ENCODE data around the gene CABP4. TPM values are rescaled to one million over a fixed set of nuclear protein-coding genes. Genes with fewer than 3 reads are reported as not detected.

The CABP4 gene
- total RNA-seq, 2 experiments from 2014 or later = 1.6 to 1.9 TPM

GRCh38 chr11:67410984-67411784, 44.0 kb upstream of the CABP4 start:
- H3K9me3 Mint-ChIP-seq (ENCODE audit: insufficient read depth) = no peaks in the 10 kb centered on the region
- ATAC-seq = no peak
- H3K27ac Mint-ChIP-seq = peak overlapping the region; percentile 69
- H3K27me3 Mint-ChIP-seq (ENCODE audit: low read depth) = peaks cover 2% of the 10 kb centered on the region
- H3K4me3 Mint-ChIP-seq = peak overlapping the region; percentile 92
- POLR2A ChIA-PET = interaction anchor here (0.7 to 4.1 kb wide), 8 partner anchors 9 to 143 kb away, joined by 3 to 34 read pairs (median 5); partner anchors contain the start of genes PPP1CA, PTPRCAP, RAD9A and TBC1D10C
- DNase-seq = no peak
- H3K36me3 Mint-ChIP-seq (ENCODE audit: low read depth) = peaks cover 46% of the 10 kb centered on the region
- peaks cover 83% of the 10 kb centered on the region for H3K4me1 Mint-ChIP-seq (ENCODE audit: low read depth)
- CTCF ChIA-PET = interaction anchor here (4.3 kb wide), 1 partner anchor 10 kb away, joined by 29 read pairs; the partner anchor contains the start of gene PPP1CA

- ChIA-PET POLR2A (interaction anchor here (0.6 to 4.1 kb wide), 9 partner anchors 9 to 144 kb away, joined by 3 to 34 read pairs (median 5); partner anchors contain the start of genes AIP, PPP1CA, PTPRCAP and RAD9A), CTCF (interaction anchor here (1.4 to 4.3 kb wide), 3 partner anchors 8 to 26 kb away, joined by 6 to 29 read pairs (median 6); partner anchors contain the start of genes PPP1CA, PTPRCAP and TBC1D10C)
- Mint-ChIP-seq H3K36me3 (ENCODE audit: low read depth) (peaks cover 41% of the 10 kb centered on the region), H3K4me1 (ENCODE audit: low read depth) (peaks cover 83% of the 10 kb centered on the region), H3K27me3 (ENCODE audit: low read depth) (peaks cover 2% of the 10 kb centered on the region), H3K4me3 (no peak overlapping the region), H3K27ac (peak overlapping the region; percentile 69), H3K9me3 (ENCODE audit: insufficient read depth) (no peaks in the 10 kb centered on the region)
- DNase-seq (no peak), ATAC-seq (no peak)
Observed at GRCh38 chr11:67411785-67412152, 43.4 kb upstream of the CABP4 start.

DNA sequence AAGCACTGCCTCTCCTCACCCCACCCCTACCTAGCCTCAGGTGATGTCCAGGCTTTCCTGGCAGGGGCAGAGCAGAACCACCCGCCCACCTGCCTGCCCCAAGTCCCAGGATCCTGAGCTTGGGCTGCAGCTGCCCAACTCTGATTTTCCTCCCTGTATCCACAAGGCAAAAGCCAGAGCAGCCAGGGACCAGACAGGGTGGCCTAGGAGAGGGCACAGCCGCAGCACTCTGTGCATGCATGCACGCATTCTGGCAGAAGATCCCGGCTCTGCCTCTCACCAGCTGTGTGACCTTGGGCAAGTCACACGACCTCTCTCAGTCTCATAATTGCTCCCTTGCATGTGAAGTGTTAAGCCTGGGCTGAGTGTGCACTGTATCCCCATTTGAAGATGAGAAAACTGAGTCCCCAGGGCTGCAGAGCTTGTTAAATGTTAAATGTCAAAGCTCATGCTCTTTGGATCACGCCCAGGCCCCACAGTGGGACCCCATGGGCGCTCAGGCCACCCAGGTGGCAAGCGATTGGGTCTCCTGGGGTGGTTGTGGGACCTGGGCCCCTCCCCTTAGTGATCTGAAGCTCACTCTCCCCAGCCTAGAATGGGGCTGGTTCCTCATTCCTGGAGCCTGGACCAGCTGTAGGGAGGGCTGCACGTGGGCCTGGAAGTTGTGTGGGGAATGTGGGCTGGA, 42.5 kb upstream of the CABP4 start:
- ATAC-seq (no peak), DNase-seq (no peak)
- peaks cover 2% of the 10 kb centered on the region for H3K27me3 Mint-ChIP-seq (ENCODE audit: low read depth)
- peak overlapping the region; percentile 69 for H3K27ac Mint-ChIP-seq
- CTCF ChIA-PET = interaction anchor here (1.4 to 4.3 kb wide), 3 partner anchors 9 to 25 kb away, joined by 6 to 29 read pairs (median 6); partner anchors contain the start of genes PPP1CA, PTPRCAP and TBC1D10C
- H3K36me3 Mint-ChIP-seq (ENCODE audit: low read depth) = peaks cover 34% of the 10 kb centered on the region
- H3K4me3 Mint-ChIP-seq = no peak overlapping the region
- POLR2A ChIA-PET = interaction anchor here (0.7 to 4.1 kb wide), 10 partner anchors 8 to 141 kb away, joined by 3 to 34 read pairs (median 5); partner anchors contain the start of genes ANKRD13D, PPP1CA, PTPRCAP and RAD9A
- peaks cover 80% of the 10 kb centered on the region for H3K4me1 Mint-ChIP-seq (ENCODE audit: low read depth)
- H3K9me3 Mint-ChIP-seq (ENCODE audit: insufficient read depth) = no peaks in the 10 kb centered on the region

DNA sequence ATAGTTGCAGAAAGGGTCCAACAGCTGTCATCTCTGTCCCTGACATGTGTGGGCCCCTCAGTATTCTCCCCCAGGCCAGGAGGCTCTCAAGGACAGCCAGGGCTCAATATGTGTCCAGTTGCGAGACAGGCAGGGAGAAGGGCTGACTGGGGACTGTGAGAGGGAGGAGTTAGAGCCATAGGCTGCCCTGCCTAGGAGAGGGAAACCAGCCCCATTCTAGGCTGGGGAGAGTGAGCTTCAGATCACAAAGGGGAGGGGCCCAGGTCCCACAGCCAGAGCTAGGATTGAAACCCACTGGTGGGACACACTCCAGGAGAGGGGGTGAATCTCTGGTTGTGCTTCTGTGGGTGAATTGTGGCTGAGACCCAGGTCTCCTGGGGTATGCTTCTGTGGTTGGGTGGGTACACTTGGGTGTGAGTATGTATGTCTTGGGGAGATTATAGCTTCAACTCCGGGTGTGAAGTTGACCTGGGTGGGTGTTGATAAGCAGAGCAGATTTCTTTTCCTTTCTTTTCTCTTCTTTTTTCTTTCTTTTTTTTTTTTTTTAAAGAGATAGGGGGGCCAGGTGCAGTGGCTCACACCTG, 41.8 kb upstream of the CABP4 start:
- H3K27me3 Mint-ChIP-seq (ENCODE audit: low read depth) = peaks cover 2% of the 10 kb centered on the region
- H3K4me1 Mint-ChIP-seq (ENCODE audit: low read depth) = peaks cover 80% of the 10 kb centered on the region
- H3K4me3 Mint-ChIP-seq = no peak overlapping the region
- H3K9me3 Mint-ChIP-seq (ENCODE audit: insufficient read depth) = no peaks in the 10 kb centered on the region
- peaks cover 27% of the 10 kb centered on the region for H3K36me3 Mint-ChIP-seq (ENCODE audit: low read depth)
- ChIA-PET CTCF (interaction anchor here (0.8 to 4.3 kb wide), 5 partner anchors 9 to 56 kb away, joined by 3 to 29 read pairs (median 6); partner anchors contain the start of genes PPP1CA, PTPRCAP and TBC1D10C), POLR2A (interaction anchor here (0.8 to 4.1 kb wide), 8 partner anchors 7 to 142 kb away, joined by 3 to 34 read pairs (median 6); partner anchors contain the start of genes PPP1CA, PTPRCAP, RPS6KB2 and TBC1D10C)
- DNase-seq = no peak
- no peak for ATAC-seq
- H3K27ac Mint-ChIP-seq = peak overlapping the region; percentile 48

DNA sequence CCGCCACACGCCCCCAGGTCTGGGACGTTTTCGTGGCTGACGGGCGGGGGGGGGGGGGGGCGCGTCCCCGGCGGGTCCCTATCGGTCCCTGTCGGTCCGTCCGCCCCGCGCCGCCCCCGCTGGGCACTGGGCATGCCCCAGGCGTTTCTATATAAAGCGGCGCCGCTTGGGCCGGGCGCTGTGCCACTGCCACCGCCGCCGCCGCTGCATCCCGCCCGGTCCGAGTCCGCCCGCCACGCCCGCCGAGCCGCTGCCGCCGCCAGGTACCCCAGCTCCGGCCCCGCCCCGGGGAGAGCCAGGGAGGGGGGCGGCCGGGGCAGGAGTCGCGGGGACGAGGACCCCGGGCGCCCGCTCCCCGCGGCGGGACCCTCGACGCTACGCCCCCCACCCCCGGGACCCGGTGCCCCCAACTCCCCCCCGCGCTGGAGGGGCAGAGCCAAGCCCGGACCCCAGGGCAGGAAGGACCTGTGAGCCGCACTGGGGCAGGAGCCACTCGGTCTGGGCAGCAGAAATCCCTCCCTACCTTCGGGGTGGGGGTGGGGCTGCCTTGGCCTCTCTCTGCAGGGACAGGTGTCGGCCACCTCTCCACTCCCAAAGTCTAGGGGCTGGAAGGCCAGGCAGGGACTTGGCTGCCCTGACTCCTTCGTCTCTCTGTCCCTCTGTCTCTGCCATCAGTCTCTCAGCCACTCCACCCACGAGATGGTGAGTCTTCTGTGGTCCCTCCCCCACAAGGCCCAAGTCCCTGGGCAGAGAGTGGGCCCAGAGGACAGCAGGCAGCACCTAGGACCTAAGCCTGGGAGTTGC, 39.5 kb upstream of the CABP4 start, which contains the start of gene CARNS1:
CARNS1 (plus strand) TSS at position 178 of the 804 bp plus-strand sequence; CDS start at position 700, 522 bp downstream.
- H3K36me3 Mint-ChIP-seq (ENCODE audit: low read depth) = peaks cover 12% of the 10 kb centered on the region
- CTCF ChIA-PET = interaction anchor here (1.2 to 6.6 kb wide), 2 partner anchors 13 to 214 kb away, joined by 3 to 73 read pairs; partner anchors contain the start of genes NUDT8, PPP1CA and TBC1D10C
- peak within 1 kb of the TSS; percentile 62 for H3K4me3 Mint-ChIP-seq
- peaks cover 2% of the 10 kb centered on the region for H3K27me3 Mint-ChIP-seq (ENCODE audit: low read depth)
- no peak for ATAC-seq
- H3K4me1 Mint-ChIP-seq (ENCODE audit: low read depth) = peaks cover 77% of the 10 kb centered on the region
- no peak for DNase-seq
- POLR2A ChIA-PET = interaction anchor here (5.8 kb wide), 1 partner anchor 13 kb away, joined by 95 read pairs; the partner anchor contains the start of genes PPP1CA and TBC1D10C
- no peaks in the 10 kb centered on the region for H3K9me3 Mint-ChIP-seq (ENCODE audit: insufficient read depth)
- H3K27ac Mint-ChIP-seq = peak within 1 kb of the TSS; percentile 83

DNA sequence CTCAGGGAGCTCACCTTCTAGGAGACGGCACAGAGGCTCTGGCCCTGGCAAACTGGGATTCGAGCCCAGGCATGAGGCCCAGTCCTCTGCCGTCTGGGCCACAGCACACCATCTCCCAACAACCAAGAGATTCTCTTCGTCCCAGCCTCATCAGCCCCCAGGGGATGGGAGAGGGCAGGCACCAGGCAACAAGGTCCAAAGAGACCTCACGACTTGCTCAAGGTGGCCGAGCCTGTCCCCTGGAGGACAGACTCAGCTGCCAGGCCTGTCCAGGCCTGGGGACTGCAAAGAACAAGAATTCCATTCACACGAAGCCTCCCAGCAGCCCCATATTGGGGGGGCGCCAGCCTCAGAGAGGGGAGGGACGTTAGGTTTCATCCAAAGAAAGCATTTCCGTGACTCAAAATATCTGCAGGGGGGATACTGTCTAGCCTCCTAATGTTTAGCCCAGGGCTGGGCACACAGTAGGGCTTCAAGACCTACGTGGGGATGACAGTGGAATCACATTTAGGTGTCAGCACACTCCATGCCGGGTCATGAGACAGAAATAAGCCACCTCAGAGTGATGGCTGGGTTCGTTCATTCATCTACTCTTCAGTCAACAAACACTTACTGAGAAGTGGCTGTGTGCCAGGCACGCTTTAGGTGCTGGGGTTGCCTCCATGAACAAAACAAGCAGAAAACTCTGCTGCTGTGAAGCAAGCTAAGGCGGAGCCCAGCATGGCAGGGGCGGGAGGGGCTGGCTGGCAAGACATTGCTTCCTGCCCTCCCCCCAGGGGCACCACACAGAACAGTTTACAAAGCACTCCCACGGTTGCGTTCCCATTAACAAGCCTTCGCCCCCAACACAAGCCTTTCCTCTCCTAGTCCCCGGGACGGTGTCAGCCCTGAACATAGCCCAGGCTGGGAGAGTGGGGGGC, 38.5 kb upstream of the CABP4 start:
- no peaks in the 10 kb centered on the region for H3K9me3 Mint-ChIP-seq (ENCODE audit: insufficient read depth)
- H3K27ac Mint-ChIP-seq = peak overlapping the region; percentile 83
- ChIA-PET POLR2A (interaction anchor here (0.7 to 5.8 kb wide), 4 partner anchors 9 to 71 kb away, joined by 3 to 95 read pairs (median 68); partner anchors contain the start of genes PPP1CA, PTPRCAP and TBC1D10C), CTCF (interaction anchor here (1.2 to 6.6 kb wide), 4 partner anchors 9 to 213 kb away, joined by 3 to 73 read pairs (median 19); partner anchors contain the start of genes NUDT8, POLD4, PPP1CA and TBC1D10C)
- peaks cover 73% of the 10 kb centered on the region for H3K4me1 Mint-ChIP-seq (ENCODE audit: low read depth)
- peaks cover 2% of the 10 kb centered on the region for H3K27me3 Mint-ChIP-seq (ENCODE audit: low read depth)
- peaks cover 6% of the 10 kb centered on the region for H3K36me3 Mint-ChIP-seq (ENCODE audit: low read depth)
- DNase-seq (peak; percentile 66), ATAC-seq (no peak)
- peak overlapping the region; percentile 62 for H3K4me3 Mint-ChIP-seq

- Mint-ChIP-seq H3K9me3 (ENCODE audit: insufficient read depth) (no peaks in the 10 kb centered on the region), H3K27me3 (ENCODE audit: low read depth) (peaks cover 2% of the 10 kb centered on the region), H3K36me3 (ENCODE audit: low read depth) (peaks cover 6% of the 10 kb centered on the region), H3K27ac (peak overlapping the region; percentile 87), H3K4me3 (no peak overlapping the region), H3K4me1 (ENCODE audit: low read depth) (peaks cover 69% of the 10 kb centered on the region)
- ATAC-seq = no peak
- DNase-seq = no peak
- ChIA-PET POLR2A (interaction anchor here (0.7 to 5.8 kb wide), 5 partner anchors 9 to 70 kb away, joined by 3 to 95 read pairs (median 61); partner anchors contain the start of genes PPP1CA, PTPRCAP and TBC1D10C), CTCF (interaction anchor here (0.9 to 6.6 kb wide), 5 partner anchors 9 to 72 kb away, joined by 3 to 73 read pairs (median 3); partner anchors contain the start of genes POLD4, PPP1CA and TBC1D10C)
Observed at GRCh38 chr11:67417425-67417824, 37.7 kb upstream of the CABP4 start.

GRCh38 chr11:67418476-67419281, 36.5 kb upstream of the CABP4 start:
- Mint-ChIP-seq H3K9me3 (ENCODE audit: insufficient read depth) (no peaks in the 10 kb centered on the region), H3K4me1 (ENCODE audit: low read depth) (peaks cover 66% of the 10 kb centered on the region), H3K27ac (peak overlapping the region; percentile 87), H3K36me3 (ENCODE audit: low read depth) (peaks cover 3% of the 10 kb centered on the region), H3K4me3 (peak overlapping the region; percentile 79), H3K27me3 (ENCODE audit: low read depth) (no peaks in the 10 kb centered on the region)
- ATAC-seq (no peak), DNase-seq (peak; percentile 53)
- ChIA-PET POLR2A (interaction anchor here (0.8 to 5.8 kb wide), 7 partner anchors 11 to 141 kb away, joined by 3 to 95 read pairs (median 3); partner anchors contain the start of genes PPP1CA, PTPRCAP, RAD9A and TBC1D10C), CTCF (interaction anchor here (0.9 to 6.6 kb wide), 8 partner anchors 11 to 73 kb away, joined by 3 to 73 read pairs (median 3); partner anchors contain the start of genes CLCF1, PPP1CA, PTPRCAP and TBC1D10C)

Data from activated CD8-positive, alpha-beta T cell treated with anti-CD3 and anti-CD28 coated beads, Interleukin-2, amount 10 ng/mL, durations not matched to agents 7 days and 5 days (primary cell).